GM10248 (cell line): ENCODE results near the gene MYG1.

Experiments
- CTCF ChIA-PET: fragments of 300-600 bp; sonication (Branson Sonifier 250); formaldehyde crosslinking; extraction: SDS; loops from one replicate; lab custom pipeline; 2021; ENCODE audit warnings: antibody characterized with exemption; lab: Yijun Ruan, JAX
- POLR2A ChIA-PET: fragments of 350-650 bp; sonication (Branson Sonifier 250); formaldehyde crosslinking; extraction: SDS; loops from one replicate; lab custom pipeline; 2020; ENCODE audit warnings: antibody characterized with exemption; lab: Yijun Ruan, JAX
- DNase-seq: peaks from one replicate; pipeline ENCODE4 v3.0.0; 2012; ENCODE audit errors: extremely low spot score
- CTCF ChIP-seq: IDR thresholded peaks from 2 replicates; pipeline ENCODE4 v1.5.1; 2012; ENCODE audit warnings: mild to moderate bottlenecking, low read depth; ENCODE audit errors: extremely low read depth, missing control alignments, control extremely low read depth

The MYG1 gene

GRCh38 chr12:53299454-53300180 lies at the start of gene MYG1:
Gene MYG1, plus strand, starts transcription at chr12:53299695. Its CDS starts 43 bp downstream, at chr12:53299738.
- peak; percentile 89 for DNase-seq
- ChIA-PET POLR2A (interaction anchor here (0.7 to 1.9 kb wide), 6 partner anchors 21 to 241 kb away, joined by 3 to 9 read pairs (median 4); partner anchors contain the start of genes AAAS, CSAD, ESPL1 and ZNF740), CTCF (interaction anchor here (0.9 to 25.5 kb wide), 11 partner anchors 14 to 234 kb away, joined by 3 to 383 read pairs (median 5); partner anchors contain the start of genes AAAS, ESPL1 and ITGB7)
- no peak for TF ChIP-seq CTCF

- peak; percentile 67 for TF ChIP-seq CTCF
- DNase-seq: peak; percentile 93
- POLR2A ChIA-PET: no interaction called here
- CTCF ChIA-PET: interaction anchor here (0.6 to 7.1 kb wide), 24 partner anchors 9 to 265 kb away, joined by 3 to 69 read pairs (median 3); partner anchors contain the start of genes AAAS, CSAD, ESPL1 and ITGB7
These were observed 47.8 kb upstream of the MYG1 start for GRCh38 chr12:53251477-53252348.

- ChIA-PET POLR2A (no interaction called here), CTCF (interaction anchor here (0.9 to 7.1 kb wide), 10 partner anchors 11 to 100 kb away, joined by 3 to 69 read pairs (median 6); partner anchors contain the start of genes AAAS and ESPL1)
- TF ChIP-seq CTCF: no peak
- no peak for DNase-seq
These were observed 47.1 kb upstream of the MYG1 start for GRCh38 chr12:53252349-53252916.

GRCh38 chr12:53253298-53253697 lies 46.2 kb upstream of the MYG1 start:
- CTCF ChIA-PET: interaction anchor here (0.7 to 7.1 kb wide), 11 partner anchors 11 to 187 kb away, joined by 3 to 69 read pairs (median 5); partner anchors contain the start of genes AAAS and ESPL1
- no peak for DNase-seq
- POLR2A ChIA-PET: interaction anchor here (0.6 kb wide), 1 partner anchor 40 kb away, joined by 3 read pairs; no protein-coding TSS in a partner anchor
- TF ChIP-seq CTCF: no peak

GRCh38 chr12:53254816-53255545 lies 44.5 kb upstream of the MYG1 start:
- DNase-seq: no peak
- no peak for TF ChIP-seq CTCF
- ChIA-PET CTCF (interaction anchor here (0.9 to 7.1 kb wide), 6 partner anchors 12 to 98 kb away, joined by 3 to 69 read pairs (median 6); partner anchors contain the start of genes AAAS and ESPL1), POLR2A (no interaction called here)
